GM23338 (cell line): ENCODE data around the gene NEURL1B. TPM values are rescaled to one million over a fixed set of nuclear protein-coding genes. Genes with fewer than 3 reads are reported as not detected.
"Not testable (repeated sequence)": the region's sequence is repeated elsewhere in the genome, so short reads cannot be mapped to it uniquely, and the experiment has no call there.

ENCODE experiments used
- ATAC-seq: fragments of 200-7000 bp; cut with Tn5 transposase; 3 replicates; pipeline ENCODE4 v1.9.1; 2020
- DNase-seq: peaks from one replicate; pipeline ENCODE4 v3.0.0-alpha.2; 2015; ENCODE audit warnings: low spot score
- H2AFZ ChIP-seq: fragments of 200-600 bp; sonication (generic); 2 replicates; pipeline ENCODE4 v1.8.0; 2016; ENCODE audit warnings: antibody characterized with exemption, mild to moderate bottlenecking, moderate library complexity
- H3F3A ChIP-seq: fragments of 200-600 bp; sonication (generic); replicated peaks from 2 replicates; pipeline ENCODE4 v1.8.0; 2017; ENCODE audit warnings: antibody characterized with exemption, mixed run types, low read depth
- H3K27ac ChIP-seq: fragments of 200-600 bp; sonication (generic); 2 replicates; pipeline ENCODE4 v1.6.1; 2016; ENCODE audit warnings: low read depth
- H3K27me3 ChIP-seq: fragments of 200-600 bp; sonication (generic); 2 replicates; pipeline ENCODE4 v1.8.0; 2016; ENCODE audit warnings: mild to moderate bottlenecking, mixed run types, moderate library complexity; ENCODE audit not compliant: insufficient read depth
- H3K36me3 ChIP-seq: fragments of 200-600 bp; sonication (generic); 2 replicates; pipeline ENCODE4 v1.8.0; 2016; ENCODE audit warnings: mild to moderate bottlenecking; ENCODE audit not compliant: insufficient read depth
- H3K4me1 ChIP-seq: fragments of 200-600 bp; sonication (generic); 2 replicates; pipeline ENCODE4 v1.8.0; 2016; ENCODE audit warnings: mild to moderate bottlenecking, moderate library complexity; ENCODE audit not compliant: insufficient read depth
- H3K4me2 ChIP-seq: fragments of 200-600 bp; sonication (generic); 2 replicates; pipeline ENCODE4 v1.7.1; 2017; ENCODE audit warnings: mixed run types
- H3K4me3 ChIP-seq: fragments of 200-600 bp; sonication (generic); 2 replicates; pipeline ENCODE4 v1.6.1; 2016; ENCODE audit warnings: mixed run types
- H3K79me2 ChIP-seq: fragments of 200-600 bp; sonication (generic); replicated peaks from 2 replicates; pipeline ENCODE4 v1.8.0; 2017; ENCODE audit warnings: mild to moderate bottlenecking; ENCODE audit not compliant: insufficient read depth
- H3K9me2 ChIP-seq: fragments of 200-600 bp; sonication (generic); 2 replicates; pipeline ENCODE4 v1.8.0; 2017; ENCODE audit not compliant: insufficient read depth
- H4K20me1 ChIP-seq: fragments of 200-600 bp; sonication (generic); replicated peaks from 2 replicates; pipeline ENCODE4 v1.8.0; 2017; ENCODE audit warnings: mild to moderate bottlenecking; ENCODE audit not compliant: insufficient read depth
- H3K27ac Mint-ChIP-seq: 2 replicates; pipeline ENCODE4 v1.8.0; 2020; ENCODE audit warnings: inconsistent platforms, mild to moderate bottlenecking, moderate library complexity, mixed read lengths
- H3K27me3 Mint-ChIP-seq: 3 replicates; pipeline ENCODE4 v1.8.0; 2022; ENCODE audit warnings: low read depth, mild to moderate bottlenecking, moderate library complexity, mixed read lengths, inconsistent platforms; ENCODE audit not compliant: insufficient read depth, poor library complexity
- H3K36me3 Mint-ChIP-seq: 3 replicates; pipeline ENCODE4 v1.8.0; 2021; ENCODE audit warnings: low read depth, mild to moderate bottlenecking, inconsistent platforms, moderate library complexity, mixed read lengths
- H3K4me1 Mint-ChIP-seq: 3 replicates; pipeline ENCODE4 v1.8.0; 2020; ENCODE audit warnings: mild to moderate bottlenecking, inconsistent platforms, mixed read lengths
- H3K4me3 Mint-ChIP-seq: 3 replicates; pipeline ENCODE4 v1.8.0; 2021; ENCODE audit warnings: moderate library complexity, mild to moderate bottlenecking, inconsistent platforms, mixed read lengths
- H3K9me3 Mint-ChIP-seq: 3 replicates; pipeline ENCODE4 v1.8.0; 2020; ENCODE audit warnings: moderate library complexity, mild to moderate bottlenecking, inconsistent platforms, mixed read lengths
- CREB1 ChIP-seq: fragments of 250-450 bp; sonication (Bioruptor Pico); IDR thresholded peaks from 2 replicates; pipeline ENCODE4 v1.5.0; 2020; ENCODE audit warnings: low read depth, mild to moderate bottlenecking, moderate library complexity
- CTCF ChIP-seq, 2 experiments: fragments of 200-600 bp in 1 of 2; sonication (generic) in 1 of 2; conservative IDR thresholded peaks; 2 replicates each; pipeline versions ENCODE4 v1.5.1 to v1.6.1; 2016 to 2017; ENCODE audit warnings: antibody characterized with exemption in 2 of 2, low read depth in 2 of 2, mild to moderate bottlenecking in 2 of 2, moderate library complexity in 1 of 2
- EZH2 ChIP-seq: fragments of 200-600 bp; sonication (generic); IDR thresholded peaks from one replicate; pipeline ENCODE4 v1.8.0; 2017; ENCODE audit warnings: antibody characterized with exemption, mild to moderate bottlenecking, low read depth; ENCODE audit not compliant: unreplicated experiment
- EZH2phosphoT487 ChIP-seq: fragments of 200-600 bp; sonication (generic); IDR thresholded peaks from one replicate; pipeline ENCODE4 v1.8.1; 2018; ENCODE audit warnings: antibody characterized with exemption; ENCODE audit not compliant: unreplicated experiment
- JUNB ChIP-seq: IDR thresholded peaks from one replicate; pipeline ENCODE4 v1.6.1; 2016; ENCODE audit warnings: antibody characterized with exemption; ENCODE audit not compliant: unreplicated experiment
- NANOG ChIP-seq: IDR thresholded peaks from 2 replicates; pipeline ENCODE4 v1.6.1; 2016; ENCODE audit warnings: antibody characterized with exemption, borderline replicate concordance
- POLR2AphosphoS5 ChIP-seq: IDR thresholded peaks from 2 replicates; pipeline ENCODE4 v1.6.1; 2016; ENCODE audit warnings: antibody characterized with exemption, low read depth
- ZNF462 ChIP-seq: fragments of 250-450 bp; sonication (Bioruptor Pico); IDR thresholded peaks from 2 replicates; pipeline ENCODE4 v1.5.0; 2020; ENCODE audit warnings: mild to moderate bottlenecking, moderate library complexity
- polyA plus RNA-seq: library from polyadenylated mRNA; unstranded; fragments of >200 nt; fragmentation: Nextera tagmentation; extraction: Ambion mirVana; gene quantifications from 2 replicates; pipeline ENCODE4 v1.2.1, GENCODE V29; 2016
- total RNA-seq: library from RNA; depleted of rRNA; stranded (reverse); fragments of >200 nt; shearing (Covaris generic); gene quantifications from 2 replicates; pipeline ENCODE4 v1.2.3, GENCODE V29; 2014

Gene NEURL1B
- total and polyA plus RNA-seq, 2 experiments from 2014 or later: 1.9 to 13.3 TPM

GRCh38 chr5:172711321-172711861, 70.3 kb downstream of the NEURL1B start:
- not testable (repeated sequence) for H3K4me3 Mint-ChIP-seq, H3K79me2 ChIP-seq, H3K36me3 ChIP-seq, H3K9me2 ChIP-seq, H3K4me1 ChIP-seq, H3K4me2 ChIP-seq, H2AFZ ChIP-seq, H3K27me3 Mint-ChIP-seq, ATAC-seq, H3K4me3 ChIP-seq, H3K36me3 Mint-ChIP-seq, H3F3A ChIP-seq, H3K27me3 ChIP-seq, H3K9me3 Mint-ChIP-seq, H3K27ac ChIP-seq, H4K20me1 ChIP-seq, H3K4me1 Mint-ChIP-seq, DNase-seq, H3K27ac Mint-ChIP-seq

DNA sequence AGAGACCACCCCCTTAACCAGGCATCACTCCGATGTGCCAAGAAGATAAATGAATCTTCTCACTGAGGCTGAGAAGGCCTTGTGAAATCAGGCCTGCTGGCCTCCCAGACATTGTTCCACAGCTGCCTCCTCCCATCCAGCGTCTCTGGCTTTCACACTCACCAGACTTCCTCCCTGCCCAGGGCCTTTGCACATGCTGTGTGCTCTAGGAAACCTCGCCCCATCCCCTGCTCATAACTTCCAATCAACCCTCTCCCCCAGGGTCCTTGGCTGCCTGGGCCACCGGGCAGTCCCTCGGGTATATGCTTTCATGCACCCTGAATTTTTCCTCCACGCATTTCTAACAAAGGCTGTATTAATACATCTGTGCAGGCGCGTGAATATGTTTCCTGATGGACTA, 71.5 kb downstream of the NEURL1B start:
- Histone ChIP-seq H3K4me2 (no peak overlapping the region), H3K4me1 (peaks cover 4% of the 10 kb centered on the region; the same call in 1 of the 2 replicates), H3K4me3 (no peak overlapping the region), H3K9me2 (no peaks in the 10 kb centered on the region), H4K20me1 (no peaks in the 10 kb centered on the region), H3F3A (no peaks in the 10 kb centered on the region), H3K36me3 (no peaks in the 10 kb centered on the region), H3K27me3 (peaks cover 6% of the 10 kb centered on the region; the same call in 1 of the 2 replicates), H3K79me2 (no peaks in the 10 kb centered on the region), H2AFZ (no peak overlapping the region), H3K27ac (no peak overlapping the region)
- H3K27me3 Mint-ChIP-seq: peaks cover 15% of the 10 kb centered on the region
- H3K36me3 Mint-ChIP-seq: no peaks in the 10 kb centered on the region
- H3K4me3 Mint-ChIP-seq: no peak overlapping the region
- no peak for TF ChIP-seq NANOG
- TF ChIP-seq POLR2AphosphoS5: no peak
- TF ChIP-seq EZH2: no peak
- TF ChIP-seq JUNB: no peak
- TF ChIP-seq CREB1 (CRISPR knock-in tag): no peak
- TF ChIP-seq EZH2phosphoT487: no peak
- no peak for TF ChIP-seq CTCF (conservative IDR thresholded peaks at IDR 0.05; ENCODE audit: low read depth in 2 of 2)
- no peak for TF ChIP-seq ZNF462 (CRISPR knock-in tag)
- ATAC-seq (no peak), DNase-seq (no peak)
- no peaks in the 10 kb centered on the region for H3K9me3 Mint-ChIP-seq
- H3K27ac Mint-ChIP-seq: no peak overlapping the region
- peaks cover 3% of the 10 kb centered on the region for H3K4me1 Mint-ChIP-seq
